D721Med (cell line): ENCODE measurements around the gene NRG2.

Experiments
- DNase-seq: peaks from one replicate; pipeline ENCODE4 v3.0.0; 2011; ENCODE audit warnings: low spot score; ENCODE audit not compliant: insufficient read length
- FAIRE-seq: peaks from 2 replicates; lab custom pipeline; 2011; peaks lifted over from hg19 to GRCh38; lab: Jason Lieb, UNC
- TF ChIP-seq, protein P1 (sequence below): IDR thresholded peaks from 2 replicates; pipeline ENCODE4 v1.5.1; 2012; ENCODE audit warnings: mild to moderate bottlenecking, control low read depth; ENCODE audit not compliant: insufficient read depth; ENCODE audit errors: missing control alignments

NRG2 gene

DNA sequence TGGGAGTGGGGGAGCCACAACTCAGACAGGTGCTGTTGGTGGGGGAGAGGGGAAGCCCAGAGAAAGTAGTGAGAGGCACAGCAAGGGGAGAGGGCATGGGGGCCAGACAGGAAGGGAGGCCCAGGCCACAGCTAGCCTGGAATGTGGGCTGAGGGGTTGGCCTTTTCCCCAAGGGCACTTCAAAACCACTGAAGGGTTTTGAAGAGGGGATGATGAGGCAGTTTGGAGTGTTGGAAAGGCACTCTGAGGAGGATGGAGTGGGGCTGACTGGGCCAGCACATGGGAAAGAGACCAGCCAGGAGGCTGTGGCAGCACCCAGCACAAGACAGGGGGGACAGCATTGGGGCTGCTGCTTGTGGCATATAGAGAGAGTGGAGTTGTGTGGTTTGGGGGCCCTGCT, 243.7 kb downstream of the NRG2 start:
- TF ChIP-seq, protein P1, sequence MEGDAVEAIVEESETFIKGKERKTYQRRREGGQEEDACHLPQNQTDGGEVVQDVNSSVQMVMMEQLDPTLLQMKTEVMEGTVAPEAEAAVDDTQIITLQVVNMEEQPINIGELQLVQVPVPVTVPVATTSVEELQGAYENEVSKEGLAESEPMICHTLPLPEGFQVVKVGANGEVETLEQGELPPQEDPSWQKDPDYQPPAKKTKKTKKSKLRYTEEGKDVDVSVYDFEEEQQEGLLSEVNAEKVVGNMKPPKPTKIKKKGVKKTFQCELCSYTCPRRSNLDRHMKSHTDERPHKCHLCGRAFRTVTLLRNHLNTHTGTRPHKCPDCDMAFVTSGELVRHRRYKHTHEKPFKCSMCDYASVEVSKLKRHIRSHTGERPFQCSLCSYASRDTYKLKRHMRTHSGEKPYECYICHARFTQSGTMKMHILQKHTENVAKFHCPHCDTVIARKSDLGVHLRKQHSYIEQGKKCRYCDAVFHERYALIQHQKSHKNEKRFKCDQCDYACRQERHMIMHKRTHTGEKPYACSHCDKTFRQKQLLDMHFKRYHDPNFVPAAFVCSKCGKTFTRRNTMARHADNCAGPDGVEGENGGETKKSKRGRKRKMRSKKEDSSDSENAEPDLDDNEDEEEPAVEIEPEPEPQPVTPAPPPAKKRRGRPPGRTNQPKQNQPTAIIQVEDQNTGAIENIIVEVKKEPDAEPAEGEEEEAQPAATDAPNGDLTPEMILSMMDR = no peak
- DNase-seq = no peak
- no peak for FAIRE-seq

DNA sequence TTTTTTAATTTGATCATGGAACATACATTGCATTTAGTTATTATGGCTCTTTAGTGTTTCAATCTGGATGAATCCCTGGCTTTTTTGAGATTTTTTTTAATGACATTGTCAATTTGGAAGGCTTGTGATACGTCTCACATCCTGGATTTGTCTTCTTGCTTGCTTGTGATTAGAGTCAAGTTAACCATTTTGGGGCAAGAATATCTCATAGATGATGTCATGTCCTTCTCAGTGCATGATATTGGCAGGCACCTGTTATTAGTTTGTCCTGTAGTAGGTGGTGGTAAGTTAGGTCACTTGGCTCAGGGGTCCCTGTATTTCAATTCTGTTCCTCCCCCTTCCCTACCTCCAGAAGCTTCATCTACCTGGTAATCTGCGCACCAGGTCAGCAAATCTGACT, 244.2 kb downstream of the NRG2 start:
- TF ChIP-seq, protein P1 = no peak
- no peak for DNase-seq
- no peak for FAIRE-seq

DNA sequence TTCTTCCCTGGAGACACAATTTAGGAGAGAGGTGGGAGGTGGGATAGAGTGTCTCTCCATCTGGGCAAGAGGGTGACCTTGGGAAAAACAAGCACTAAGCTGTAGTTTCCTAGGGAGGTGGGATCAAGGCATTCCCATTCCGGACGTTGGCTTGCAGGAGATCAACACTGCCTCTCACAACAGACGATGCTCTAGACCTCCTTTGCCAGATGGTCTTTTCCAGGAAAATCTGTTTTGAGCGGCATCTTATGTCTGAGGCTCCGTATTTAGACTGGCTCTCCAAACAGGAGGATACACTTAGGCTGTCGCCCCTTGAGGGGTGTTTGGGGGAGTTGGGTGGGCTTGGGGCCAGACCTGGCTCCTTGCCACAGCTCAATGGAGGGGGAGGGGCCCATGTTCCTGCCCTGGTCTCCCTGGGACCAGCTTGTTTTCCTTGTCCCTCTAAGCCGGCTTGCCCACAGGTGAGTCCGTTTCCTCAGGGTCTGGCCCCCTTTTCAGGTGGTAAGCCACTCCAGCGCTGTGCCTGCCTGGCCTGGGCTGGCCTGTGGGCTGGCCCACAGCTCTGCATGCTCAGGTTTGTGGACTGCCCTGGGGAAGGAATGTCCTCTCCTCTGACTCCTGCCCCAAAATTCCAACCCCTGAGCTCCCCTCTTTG, 245.1 kb downstream of the NRG2 start:
- DNase-seq (no peak), FAIRE-seq (no peak)
- TF ChIP-seq, protein P1 = no peak

DNA sequence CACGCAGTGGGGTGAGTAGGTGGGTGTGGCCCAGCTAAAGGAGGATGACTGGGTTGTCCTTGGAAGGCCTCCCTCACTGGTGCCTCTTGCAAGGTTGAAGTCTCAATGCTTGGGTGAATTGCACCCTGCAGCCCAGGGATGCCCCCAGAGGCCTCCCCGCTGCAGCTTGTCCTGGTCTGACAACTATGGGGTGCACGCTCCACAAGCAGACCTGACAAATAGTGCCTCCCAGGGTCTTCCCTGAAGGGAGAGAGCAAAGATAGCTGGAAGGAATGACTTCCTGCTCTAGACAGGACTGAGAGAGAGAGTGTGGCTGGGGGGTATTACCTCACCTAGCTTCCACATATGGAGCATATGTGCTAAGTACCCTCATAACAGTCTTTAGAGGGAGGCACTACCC, 245.8 kb downstream of the NRG2 start:
- FAIRE-seq = no peak
- DNase-seq = no peak
- TF ChIP-seq, protein P1 = no peak
